Ishikawa (cell line): ENCODE data around the gene KCNJ8.

Experiments
- CEBPB ChIP-seq: IDR thresholded peaks from 2 replicates; pipeline ENCODE4 v1.6.1; 2012
- CREB1 ChIP-seq: IDR thresholded peaks from 2 replicates; pipeline ENCODE4 v1.6.1; 2012; ENCODE audit warnings: low read depth
- EGR1 ChIP-seq: IDR thresholded peaks from 2 replicates; pipeline ENCODE4 v1.6.1; 2012
- EP300 ChIP-seq: IDR thresholded peaks from 2 replicates; pipeline ENCODE4 v1.6.1; 2012; ENCODE audit warnings: borderline replicate concordance
- FOXM1 ChIP-seq: IDR thresholded peaks from 2 replicates; pipeline ENCODE4 v1.6.1; 2012; ENCODE audit warnings: low read depth, borderline replicate concordance
- MAX ChIP-seq: IDR thresholded peaks from 2 replicates; pipeline ENCODE4 v1.6.1; 2012
- NFIC ChIP-seq: IDR thresholded peaks from 2 replicates; pipeline ENCODE4 v1.6.1; 2012
- RAD21 ChIP-seq: IDR thresholded peaks from 2 replicates; pipeline ENCODE4 v1.6.1; 2012; ENCODE audit warnings: low read depth
- REST ChIP-seq: IDR thresholded peaks from 2 replicates; pipeline ENCODE4 v1.6.1; 2012; ENCODE audit warnings: low read depth, mild to moderate bottlenecking
- TAF1 ChIP-seq: IDR thresholded peaks from 2 replicates; pipeline ENCODE4 v1.6.1; 2012; ENCODE audit warnings: low read depth, mild to moderate bottlenecking
- TCF12 ChIP-seq: IDR thresholded peaks from 2 replicates; pipeline ENCODE4 v1.6.1; 2012; ENCODE audit warnings: low read depth
- YY1 ChIP-seq: IDR thresholded peaks from 2 replicates; pipeline ENCODE4 v1.6.1; 2012; ENCODE audit warnings: low read depth
- ZBTB7A ChIP-seq: IDR thresholded peaks from 2 replicates; pipeline ENCODE4 v1.6.1; 2012; ENCODE audit warnings: low read depth
- TF ChIP-seq, protein P1 (sequence below): IDR thresholded peaks from 2 replicates; pipeline ENCODE4 v1.6.1; 2012

GRCh38 chr12:21718403-21718802 is 56.1 kb downstream of the KCNJ8 start:
- TF ChIP-seq REST (no peak), CREB1 (no peak), CEBPB (no peak), MAX (no peak), EP300 (no peak), TAF1 (no peak), NFIC (no peak), YY1 (no peak), FOXM1 (no peak), TCF12 (no peak), EGR1 (no peak), RAD21 (no peak), ZBTB7A (no peak)
- TF ChIP-seq, protein P1, sequence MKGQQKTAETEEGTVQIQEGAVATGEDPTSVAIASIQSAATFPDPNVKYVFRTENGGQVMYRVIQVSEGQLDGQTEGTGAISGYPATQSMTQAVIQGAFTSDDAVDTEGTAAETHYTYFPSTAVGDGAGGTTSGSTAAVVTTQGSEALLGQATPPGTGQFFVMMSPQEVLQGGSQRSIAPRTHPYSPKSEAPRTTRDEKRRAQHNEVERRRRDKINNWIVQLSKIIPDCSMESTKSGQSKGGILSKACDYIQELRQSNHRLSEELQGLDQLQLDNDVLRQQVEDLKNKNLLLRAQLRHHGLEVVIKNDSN, result no peak
